Neural cell (in vitro differentiated cells): ENCODE data around the gene DHX40. TPM values are rescaled to one million over a fixed set of nuclear protein-coding genes. Genes with fewer than 3 reads are reported as not detected.

ENCODE experiments used
- H2AFZ ChIP-seq: fragments of 200-600, 300-800 bp; sonication (generic), shearing (Covaris generic); 2 replicates; pipeline ENCODE4 v1.6.0; 2014; ENCODE audit warnings: low read depth, mild to moderate bottlenecking, antibody characterized with exemption, low read length, moderate library complexity
- H3F3A ChIP-seq: fragments of 200-600 bp; shearing (Covaris generic); 2 replicates; pipeline ENCODE4 v1.6.1; 2016; ENCODE audit warnings: mild to moderate bottlenecking, moderate library complexity, mixed read lengths, antibody characterized with exemption, low read length; ENCODE audit not compliant: insufficient read depth, poor library complexity, severe bottlenecking
- H3K27ac ChIP-seq: fragments of 200-600, 300-800 bp; sonication (generic), shearing (Covaris generic); 2 replicates; pipeline ENCODE4 v1.5.1; 2014; ENCODE audit warnings: mild to moderate bottlenecking, low read length, moderate library complexity
- H3K27me3 ChIP-seq: fragments of 300-800, 200-600 bp; sonication (generic), shearing (Covaris generic); 2 replicates; pipeline ENCODE4 v1.6.0; 2014; ENCODE audit warnings: mild to moderate bottlenecking, low read depth, low read length, moderate library complexity; ENCODE audit not compliant: insufficient read depth
- H3K36me3 ChIP-seq: fragments of 300-800, 200-600 bp; sonication (generic), shearing (Covaris generic); 2 replicates; pipeline ENCODE4 v1.5.1; 2014; ENCODE audit warnings: mild to moderate bottlenecking, antibody characterized with exemption, low read length, moderate library complexity; ENCODE audit not compliant: insufficient read depth
- H3K4me2 ChIP-seq: fragments of 300-800, 200-600 bp; sonication (generic), shearing (Covaris generic); 2 replicates; pipeline ENCODE4 v1.6.0; 2014; ENCODE audit warnings: mild to moderate bottlenecking, low read length
- H3K4me3 ChIP-seq: fragments of 300-800, 200-600 bp; sonication (generic), shearing (Covaris generic); 2 replicates; pipeline ENCODE4 v1.5.1; 2014; ENCODE audit warnings: mild to moderate bottlenecking, low read length, moderate library complexity
- H3K79me2 ChIP-seq: fragments of 200-600 bp; shearing (Covaris generic); replicated peaks from 2 replicates; pipeline ENCODE4 v1.6.0; 2014; ENCODE audit warnings: mild to moderate bottlenecking, low read length, moderate library complexity; ENCODE audit not compliant: insufficient read depth
- H3K9ac ChIP-seq: fragments of 300-800, 200-600 bp; sonication (generic), shearing (Covaris generic); 2 replicates; pipeline ENCODE4 v1.6.1; 2016; ENCODE audit warnings: mild to moderate bottlenecking, low read length, mixed read lengths
- H3K9me2 ChIP-seq: fragments of 200-600 bp; shearing (Covaris generic); 2 replicates; pipeline ENCODE4 v1.6.1; 2016; ENCODE audit warnings: mild to moderate bottlenecking, low read length, mixed read lengths; ENCODE audit not compliant: insufficient read depth
- H3K9me3 ChIP-seq: fragments of 200-600, 300-800 bp; sonication (generic), shearing (Covaris generic); 2 replicates; pipeline ENCODE4 v1.6.1; 2016; ENCODE audit warnings: mild to moderate bottlenecking, mixed run types, low read length, moderate library complexity, mixed read lengths
- H4K20me1 ChIP-seq: fragments of 200-600 bp; shearing (Covaris generic); 2 replicates; pipeline ENCODE4 v1.6.1; 2016; ENCODE audit warnings: mild to moderate bottlenecking, mixed run types; ENCODE audit not compliant: insufficient read depth
- EP300 ChIP-seq: fragments of 450-650 bp; conservative IDR thresholded peaks from 2 replicates; pipeline ENCODE4 v1.6.1; 2014; ENCODE audit warnings: antibody characterized with exemption, mild to moderate bottlenecking, moderate library complexity; ENCODE audit not compliant: poor library complexity, severe bottlenecking
- EZH2 ChIP-seq: fragments of 200-600, 300-800 bp; shearing (Covaris generic), sonication (generic); IDR thresholded peaks from 2 replicates; pipeline ENCODE4 v1.6.1; 2014; ENCODE audit warnings: antibody characterized with exemption, low read length, borderline replicate concordance, mild to moderate bottlenecking; ENCODE audit not compliant: insufficient read depth, poor library complexity, severe bottlenecking
- MXI1 ChIP-seq: fragments of 450-650 bp; conservative IDR thresholded peaks from 2 replicates; pipeline ENCODE4 v1.6.1; 2014; ENCODE audit warnings: antibody characterized with exemption, mild to moderate bottlenecking; ENCODE audit not compliant: poor library complexity, severe bottlenecking
- POLR2AphosphoS5 ChIP-seq: IDR thresholded peaks from 2 replicates; pipeline ENCODE4 v1.6.1; 2012
- RAD21 ChIP-seq: fragments of 450-650 bp; conservative IDR thresholded peaks from 2 replicates; pipeline ENCODE4 v1.6.1; 2014; ENCODE audit warnings: antibody characterized with exemption, mild to moderate bottlenecking, moderate library complexity
- SMC3 ChIP-seq: fragments of 450-650 bp; conservative IDR thresholded peaks from 2 replicates; pipeline ENCODE4 v1.6.1; 2014; ENCODE audit warnings: antibody characterized with exemption, mild to moderate bottlenecking, moderate library complexity; ENCODE audit not compliant: poor library complexity
- TAF1 ChIP-seq: IDR thresholded peaks from 2 replicates; pipeline ENCODE4 v1.6.1; 2012; ENCODE audit warnings: low read depth
- polyA plus RNA-seq: library from polyadenylated mRNA; depleted of rRNA; stranded (reverse); fragments of >200 nt; gene quantifications from 2 replicates; pipeline ENCODE4 v1.2.3, GENCODE V29; 2014
- TF ChIP-seq, protein P1 (sequence below): fragments of 450-650 bp; IDR thresholded peaks from 2 replicates; pipeline ENCODE4 v1.5.1; 2014; ENCODE audit warnings: antibody characterized with exemption, mild to moderate bottlenecking, moderate library complexity; ENCODE audit not compliant: poor library complexity, severe bottlenecking
- TF ChIP-seq, protein P2 (sequence below): IDR thresholded peaks from 2 replicates; pipeline ENCODE4 v1.6.1; 2012; ENCODE audit warnings: borderline replicate concordance

Gene DHX40
- polyA plus RNA-seq, 1 donor from 2014 or later = 130 TPM

DNA sequence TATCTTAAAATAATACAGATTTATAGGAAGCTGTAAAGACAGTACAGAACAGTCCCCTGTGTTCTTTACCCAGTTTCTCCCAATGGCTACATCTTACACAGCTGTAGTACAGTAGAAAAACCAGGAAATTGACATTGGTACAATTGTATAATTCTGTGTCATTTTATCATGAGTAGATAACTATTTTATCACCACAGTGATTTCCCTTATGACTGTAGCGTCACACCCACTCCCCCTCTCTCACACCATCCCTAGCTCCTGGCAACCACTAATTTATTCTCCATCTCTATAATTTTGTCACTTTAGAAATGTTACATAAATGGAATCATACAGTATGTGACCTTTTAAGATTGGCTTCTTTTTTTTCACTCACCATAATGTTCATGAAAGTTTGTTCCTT is 85.2 kb downstream of the DHX40 start:
- H3K27me3 ChIP-seq = no peaks in the 10 kb centered on the region
- H3K79me2 ChIP-seq = peaks cover 4% of the 10 kb centered on the region
- no peaks in the 10 kb centered on the region for H3K9me3 ChIP-seq
- no peaks in the 10 kb centered on the region for H4K20me1 ChIP-seq
- no peak overlapping the region for H3K27ac ChIP-seq
- no peak overlapping the region for H2AFZ ChIP-seq
- H3F3A ChIP-seq = no peaks in the 10 kb centered on the region
- TF ChIP-seq POLR2AphosphoS5 = no peak
- TF ChIP-seq TAF1 = no peak
- TF ChIP-seq EP300 = no peak
- no peak for TF ChIP-seq MXI1
- no peak for TF ChIP-seq RAD21
- no peak for TF ChIP-seq EZH2
- TF ChIP-seq SMC3 = no peak
- TF ChIP-seq, protein P1, sequence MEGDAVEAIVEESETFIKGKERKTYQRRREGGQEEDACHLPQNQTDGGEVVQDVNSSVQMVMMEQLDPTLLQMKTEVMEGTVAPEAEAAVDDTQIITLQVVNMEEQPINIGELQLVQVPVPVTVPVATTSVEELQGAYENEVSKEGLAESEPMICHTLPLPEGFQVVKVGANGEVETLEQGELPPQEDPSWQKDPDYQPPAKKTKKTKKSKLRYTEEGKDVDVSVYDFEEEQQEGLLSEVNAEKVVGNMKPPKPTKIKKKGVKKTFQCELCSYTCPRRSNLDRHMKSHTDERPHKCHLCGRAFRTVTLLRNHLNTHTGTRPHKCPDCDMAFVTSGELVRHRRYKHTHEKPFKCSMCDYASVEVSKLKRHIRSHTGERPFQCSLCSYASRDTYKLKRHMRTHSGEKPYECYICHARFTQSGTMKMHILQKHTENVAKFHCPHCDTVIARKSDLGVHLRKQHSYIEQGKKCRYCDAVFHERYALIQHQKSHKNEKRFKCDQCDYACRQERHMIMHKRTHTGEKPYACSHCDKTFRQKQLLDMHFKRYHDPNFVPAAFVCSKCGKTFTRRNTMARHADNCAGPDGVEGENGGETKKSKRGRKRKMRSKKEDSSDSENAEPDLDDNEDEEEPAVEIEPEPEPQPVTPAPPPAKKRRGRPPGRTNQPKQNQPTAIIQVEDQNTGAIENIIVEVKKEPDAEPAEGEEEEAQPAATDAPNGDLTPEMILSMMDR = no peak
- no peak overlapping the region for H3K9ac ChIP-seq
- H3K4me3 ChIP-seq = no peak overlapping the region
- H3K4me2 ChIP-seq = no peak overlapping the region
- peaks cover 25% of the 10 kb centered on the region for H3K36me3 ChIP-seq
- H3K9me2 ChIP-seq = no peaks in the 10 kb centered on the region

DNA sequence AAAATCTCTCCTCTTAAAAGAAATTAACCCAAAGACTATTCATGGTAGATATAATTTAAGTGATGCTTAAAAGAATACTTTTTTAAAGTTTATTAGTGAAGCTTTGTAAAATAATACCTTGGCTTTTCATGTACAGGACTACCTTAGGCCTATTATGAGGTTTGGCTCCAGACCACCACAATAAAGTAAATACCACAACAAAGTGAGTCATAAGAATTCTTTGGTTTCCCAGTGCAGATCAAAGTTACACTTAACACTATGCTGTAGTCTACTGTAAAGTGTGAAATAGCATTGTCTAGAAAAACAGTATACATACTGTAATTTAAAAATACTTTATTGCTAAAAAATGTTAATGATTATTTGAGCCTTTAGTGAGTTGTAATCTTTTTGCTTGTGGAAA is 85.9 kb downstream of the DHX40 start:
- Histone ChIP-seq H3K9ac (no peak overlapping the region), H3K36me3 (peaks cover 26% of the 10 kb centered on the region), H4K20me1 (no peaks in the 10 kb centered on the region), H3K27me3 (no peaks in the 10 kb centered on the region), H3K4me3 (no peak overlapping the region), H3K27ac (no peak overlapping the region), H3K9me2 (no peaks in the 10 kb centered on the region), H3K9me3 (no peaks in the 10 kb centered on the region), H3K79me2 (peaks cover 4% of the 10 kb centered on the region), H3K4me2 (no peak overlapping the region), H3F3A (no peaks in the 10 kb centered on the region), H2AFZ (no peak overlapping the region)
- TF ChIP-seq POLR2AphosphoS5 = no peak
- TF ChIP-seq, protein P2, sequence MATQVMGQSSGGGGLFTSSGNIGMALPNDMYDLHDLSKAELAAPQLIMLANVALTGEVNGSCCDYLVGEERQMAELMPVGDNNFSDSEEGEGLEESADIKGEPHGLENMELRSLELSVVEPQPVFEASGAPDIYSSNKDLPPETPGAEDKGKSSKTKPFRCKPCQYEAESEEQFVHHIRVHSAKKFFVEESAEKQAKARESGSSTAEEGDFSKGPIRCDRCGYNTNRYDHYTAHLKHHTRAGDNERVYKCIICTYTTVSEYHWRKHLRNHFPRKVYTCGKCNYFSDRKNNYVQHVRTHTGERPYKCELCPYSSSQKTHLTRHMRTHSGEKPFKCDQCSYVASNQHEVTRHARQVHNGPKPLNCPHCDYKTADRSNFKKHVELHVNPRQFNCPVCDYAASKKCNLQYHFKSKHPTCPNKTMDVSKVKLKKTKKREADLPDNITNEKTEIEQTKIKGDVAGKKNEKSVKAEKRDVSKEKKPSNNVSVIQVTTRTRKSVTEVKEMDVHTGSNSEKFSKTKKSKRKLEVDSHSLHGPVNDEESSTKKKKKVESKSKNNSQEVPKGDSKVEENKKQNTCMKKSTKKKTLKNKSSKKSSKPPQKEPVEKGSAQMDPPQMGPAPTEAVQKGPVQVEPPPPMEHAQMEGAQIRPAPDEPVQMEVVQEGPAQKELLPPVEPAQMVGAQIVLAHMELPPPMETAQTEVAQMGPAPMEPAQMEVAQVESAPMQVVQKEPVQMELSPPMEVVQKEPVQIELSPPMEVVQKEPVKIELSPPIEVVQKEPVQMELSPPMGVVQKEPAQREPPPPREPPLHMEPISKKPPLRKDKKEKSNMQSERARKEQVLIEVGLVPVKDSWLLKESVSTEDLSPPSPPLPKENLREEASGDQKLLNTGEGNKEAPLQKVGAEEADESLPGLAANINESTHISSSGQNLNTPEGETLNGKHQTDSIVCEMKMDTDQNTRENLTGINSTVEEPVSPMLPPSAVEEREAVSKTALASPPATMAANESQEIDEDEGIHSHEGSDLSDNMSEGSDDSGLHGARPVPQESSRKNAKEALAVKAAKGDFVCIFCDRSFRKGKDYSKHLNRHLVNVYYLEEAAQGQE = no peak

DNA sequence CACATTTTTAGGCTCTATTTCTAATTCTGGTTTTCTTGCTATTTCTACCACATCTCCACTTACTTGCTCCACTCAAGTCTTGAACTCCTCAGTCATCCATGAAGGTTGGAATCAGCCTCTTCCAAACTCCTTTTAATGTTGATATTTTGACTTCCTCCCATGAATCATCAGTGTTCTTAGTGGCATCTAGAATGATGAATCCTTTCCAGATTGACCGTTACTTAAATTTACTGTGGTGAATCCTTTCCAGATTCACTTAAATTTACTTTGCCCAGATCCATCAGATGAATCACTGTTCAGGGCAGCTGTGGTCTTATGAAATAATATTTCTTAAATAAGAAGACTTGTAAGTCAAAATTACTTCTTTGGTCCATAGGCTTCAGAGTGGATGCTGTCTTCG is 86.7 kb downstream of the DHX40 start:
- peaks cover 28% of the 10 kb centered on the region for H3K36me3 ChIP-seq
- no peaks in the 10 kb centered on the region for H4K20me1 ChIP-seq
- H3K9ac ChIP-seq = no peak overlapping the region
- H3K79me2 ChIP-seq = peaks cover 4% of the 10 kb centered on the region
- no peak overlapping the region for H3K4me3 ChIP-seq
- no peaks in the 10 kb centered on the region for H3K27me3 ChIP-seq
- TF ChIP-seq, protein P2 = no peak
- TF ChIP-seq, protein P1 = no peak
- TF ChIP-seq MXI1 (no peak), EZH2 (no peak), POLR2AphosphoS5 (no peak), TAF1 (no peak)
- no peaks in the 10 kb centered on the region for H3F3A ChIP-seq
- no peak overlapping the region for H3K27ac ChIP-seq
- H3K9me3 ChIP-seq = no peaks in the 10 kb centered on the region
- no peaks in the 10 kb centered on the region for H3K9me2 ChIP-seq
- H2AFZ ChIP-seq = no peak overlapping the region
- H3K4me2 ChIP-seq = no peak overlapping the region
